ENCODE results near the gene SKOR1. TPM values are rescaled to one million over a fixed set of nuclear protein-coding genes. Genes with fewer than 3 reads are reported as not detected.
A peak's percentile ranks its signal among the peaks of the same experiment; 100 is the strongest.

SKOR1 gene
- total and polyA plus RNA-seq, 2 of the 8 experiments (the other 6 are each of a cell fraction or from before 2014, with no cell fraction given): 0.03 to 0.11 TPM

DNA sequence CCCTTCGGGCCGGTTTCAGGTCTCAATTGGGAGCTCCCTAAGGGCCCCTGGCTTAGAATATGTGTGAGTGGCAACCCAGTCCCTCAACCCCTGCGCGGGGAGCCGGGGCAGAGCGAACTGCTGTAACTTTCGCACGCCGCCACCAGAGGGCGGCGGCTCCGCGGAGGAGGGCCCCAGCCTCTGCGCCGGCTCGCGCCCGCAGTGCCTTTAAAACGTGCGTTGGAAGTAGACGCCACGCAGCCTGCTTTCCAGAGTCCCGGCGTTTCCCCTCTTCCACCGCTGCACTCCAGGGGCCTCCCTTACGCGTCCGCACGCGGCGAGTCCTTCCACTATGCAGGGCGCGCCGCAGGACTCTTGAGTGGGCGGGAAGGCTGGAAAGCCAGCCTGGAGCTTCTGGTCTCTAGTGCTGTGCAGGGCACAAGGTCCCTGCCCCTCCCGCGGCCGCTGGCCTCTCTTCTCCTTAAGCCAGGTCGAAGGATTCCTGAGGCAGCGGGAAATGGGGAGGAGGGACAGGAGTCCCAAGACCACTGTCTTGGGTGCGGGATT, 38.2 kb downstream of the SKOR1 start (continued):
- no peak for TF ChIP-seq CEBPB (IDR thresholded peaks at IDR 0.05; ENCODE audit: low read depth, low read length)
- TF ChIP-seq RFX5 (IDR thresholded peaks at IDR 0.05; ENCODE audit: borderline replicate concordance, low read depth, low read length): no peak
- TF ChIP-seq CHD1 (IDR thresholded peaks at IDR 0.05; ENCODE audit: low read depth, low read length): no peak
- TF ChIP-seq BACH1 (IDR thresholded peaks at IDR 0.05; ENCODE audit: low read length): no peak
- TF ChIP-seq SP4 (IDR thresholded peaks at IDR 0.05; ENCODE audit: low read length): peak; percentile 79; the same call in 1 of the 2 replicates
- TF ChIP-seq POLR2A (IDR thresholded peaks at IDR 0.05; ENCODE audit: control extremely low read depth in 1 of 2, low read depth in 2 of 2, low read length in 2 of 2): no peak
- no peak for TF ChIP-seq FOSL1 (IDR thresholded peaks at IDR 0.05; ENCODE audit: insufficient read depth, low read depth, low read length)
- TF ChIP-seq PHF8 (conservative IDR thresholded peaks at IDR 0.05; ENCODE audit: low read depth, low read length): no peak; the same call in 1 of the 2 replicates
- peak; percentile 95 for TF ChIP-seq MAX (IDR thresholded peaks at IDR 0.05)
- 0 out of 2 replicates have a peak, but pooled peaks have one; percentile 34 for TF ChIP-seq GABPA (IDR thresholded peaks at IDR 0.05; ENCODE audit: borderline replicate concordance, insufficient read depth, low read length)
- TF ChIP-seq RXRA (IDR thresholded peaks at IDR 0.05; ENCODE audit: insufficient read depth, low read depth, low read length): no peak
- 0 out of 4 replicates have a peak, but pooled peaks of 1 of the 2 experiments have one; percentile 42 for TF ChIP-seq HDAC2 (IDR thresholded peaks at IDR 0.05; ENCODE audit: borderline replicate concordance in 1 of 2, low read depth in 2 of 2, low read length in 2 of 2)
- no peak for TF ChIP-seq TCF12 (IDR thresholded peaks at IDR 0.05; ENCODE audit: low read depth, low read length)
- TF ChIP-seq JUND (IDR thresholded peaks at IDR 0.05; ENCODE audit: low read length): no peak
- TF ChIP-seq SAP30 (IDR thresholded peaks at IDR 0.05; ENCODE audit: insufficient read depth, insufficient replicate concordance, low read length): no peak
- no peak for TF ChIP-seq SP2 (IDR thresholded peaks at IDR 0.05; ENCODE audit: low read length)
- TF ChIP-seq RAD21 (IDR thresholded peaks at IDR 0.05 in 1 of 2, conservative IDR thresholded peaks at IDR 0.05 in 1 of 2; ENCODE audit: low read depth in 2 of 2, low read length in 2 of 2): peak; percentile 95 to 97
- TF ChIP-seq TEAD4 (IDR thresholded peaks at IDR 0.05; ENCODE audit: low read depth, low read length): no peak
- peak; percentile 53; the same call in 1 of the 2 replicates for TF ChIP-seq TAF1 (IDR thresholded peaks at IDR 0.05; ENCODE audit: low read depth, low read length)
- TF ChIP-seq, protein P1, sequence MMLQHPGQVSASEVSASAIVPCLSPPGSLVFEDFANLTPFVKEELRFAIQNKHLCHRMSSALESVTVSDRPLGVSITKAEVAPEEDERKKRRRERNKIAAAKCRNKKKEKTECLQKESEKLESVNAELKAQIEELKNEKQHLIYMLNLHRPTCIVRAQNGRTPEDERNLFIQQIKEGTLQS (IDR thresholded peaks at IDR 0.05; ENCODE audit: insufficient read depth, low read depth, low read length): no peak
- no peak for TF ChIP-seq CHD2 (IDR thresholded peaks at IDR 0.05; ENCODE audit: low read length)
- no peak for TF ChIP-seq HDAC6 (IDR thresholded peaks at IDR 0.05; ENCODE audit: low read depth, low read length)
- peak; percentile 62; the same call in 1 of the 2 replicates for TF ChIP-seq ATF2 (IDR thresholded peaks at IDR 0.05; ENCODE audit: low read length)
